ENCODE measurements around the gene ZNF532.

GRCh38 chr18:58893388-58894099, 28.9 kb downstream of the ZNF532 start:
- TF ChIP-seq YY1 (IDR thresholded peaks at IDR 0.05; ENCODE audit: insufficient read depth, insufficient read length) (no peak), ZNF274 (IDR thresholded peaks at IDR 0.05; ENCODE audit: low read depth, low read length) (no peak)

Data from NT2/D1 (cell line).